ENCODE measurements around the gene FAM180A. TPM values are rescaled to one million over a fixed set of nuclear protein-coding genes. Genes with fewer than 3 reads are reported as not detected.

FAM180A gene
- total and polyA plus RNA-seq, 2 of the 8 experiments (the other 6 are each of a cell fraction or from before 2014, with no cell fraction given): not detected

GRCh38 chr7:135795846-135796570 is 47.4 kb upstream of the FAM180A start (continued):
- TF ChIP-seq E2F6 (IDR thresholded peaks at IDR 0.05): no peak
